ENCODE measurements around the gene GATA2. TPM values are rescaled to one million over a fixed set of nuclear protein-coding genes. Genes with fewer than 3 reads are reported as not detected.

GATA2 gene
- total RNA-seq, 1 donor: 0.72 TPM

DNA sequence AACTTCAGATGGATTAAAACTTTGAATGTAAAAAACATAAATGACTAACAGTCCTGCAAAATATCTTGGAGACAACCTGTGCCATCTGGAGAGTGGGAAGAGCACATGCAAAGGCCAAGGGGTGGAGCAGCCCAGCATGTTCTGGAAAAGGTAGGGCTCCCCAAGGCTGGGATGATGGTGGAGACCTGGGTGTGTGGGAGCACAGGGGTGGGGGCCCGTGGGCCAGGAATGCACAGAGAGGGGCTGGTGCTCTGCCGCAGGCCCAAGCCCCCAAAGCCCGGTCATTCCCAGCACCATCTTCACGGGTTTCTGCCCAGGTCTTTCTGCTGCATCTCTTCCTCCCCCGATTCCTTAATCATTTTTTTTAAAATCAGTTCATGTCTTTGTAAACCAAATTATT lies 9.7 kb upstream of the GATA2 start:
- no peak overlapping the region for H2AFZ ChIP-seq (ENCODE audit: low read length)
- no peak overlapping the region for H3K27ac ChIP-seq (ENCODE audit: low read depth, low read length)
- no peak overlapping the region for H3K4me2 ChIP-seq (ENCODE audit: insufficient read depth, low read length)
- no peaks in the 10 kb centered on the region for H4K20me1 ChIP-seq (ENCODE audit: insufficient read depth, low read length)
- no peaks in the 10 kb centered on the region for H3K36me3 ChIP-seq (ENCODE audit: insufficient read depth, low read length)
- no peaks in the 10 kb centered on the region for H3K4me1 ChIP-seq (ENCODE audit: insufficient read depth, low read length)
- no peaks in the 10 kb centered on the region for H3K9me3 ChIP-seq (ENCODE audit: low read depth, low read length)
- H3K79me2 ChIP-seq (ENCODE audit: insufficient read depth, low read length): no peaks in the 10 kb centered on the region
- TF ChIP-seq CTCF (IDR thresholded peaks at IDR 0.05; ENCODE audit: extremely low read depth, low read depth, low read length): no peak
- H3K4me3 ChIP-seq (ENCODE audit: insufficient read depth, low read length): no peak overlapping the region
- no peak for DNase-seq (ENCODE audit: insufficient read length, low spot score, missing footprints)
- peaks cover 19% of the 10 kb centered on the region for H3K27me3 ChIP-seq (ENCODE audit: insufficient read depth, low read length)

DNA sequence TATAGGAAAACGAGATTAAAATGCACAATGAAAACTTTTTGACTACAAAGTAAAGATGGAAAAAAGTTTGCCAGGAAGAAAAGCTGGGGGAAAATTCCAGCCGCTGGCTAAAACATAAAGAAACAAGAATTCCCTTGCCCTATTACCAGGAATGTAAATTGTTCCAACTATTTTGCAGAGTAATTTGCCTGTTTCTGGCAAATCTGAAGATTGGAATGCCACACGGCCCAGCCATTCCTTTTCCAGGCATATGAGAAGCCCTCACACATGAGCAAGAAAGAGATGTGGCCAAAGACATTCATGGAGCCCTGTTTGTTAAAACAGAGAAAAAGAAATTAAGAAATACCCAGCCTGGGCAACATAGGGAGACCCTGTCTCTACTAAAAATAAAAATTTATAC lies 8.4 kb upstream of the GATA2 start:
- no peak overlapping the region for H3K27ac ChIP-seq (ENCODE audit: low read depth, low read length)
- H3K79me2 ChIP-seq (ENCODE audit: insufficient read depth, low read length): no peaks in the 10 kb centered on the region
- no peaks in the 10 kb centered on the region for H4K20me1 ChIP-seq (ENCODE audit: insufficient read depth, low read length)
- peaks cover 6% of the 10 kb centered on the region for H3K4me1 ChIP-seq (ENCODE audit: insufficient read depth, low read length)
- no peak overlapping the region for H2AFZ ChIP-seq (ENCODE audit: low read length)
- no peak overlapping the region for H3K4me2 ChIP-seq (ENCODE audit: insufficient read depth, low read length)
- no peak for DNase-seq (ENCODE audit: insufficient read length, low spot score, missing footprints)
- H3K36me3 ChIP-seq (ENCODE audit: insufficient read depth, low read length): no peaks in the 10 kb centered on the region
- TF ChIP-seq CTCF (IDR thresholded peaks at IDR 0.05; ENCODE audit: extremely low read depth, low read depth, low read length): no peak
- H3K9me3 ChIP-seq (ENCODE audit: low read depth, low read length): no peaks in the 10 kb centered on the region
- H3K27me3 ChIP-seq (ENCODE audit: insufficient read depth, low read length): peaks cover 23% of the 10 kb centered on the region
- no peak overlapping the region for H3K4me3 ChIP-seq (ENCODE audit: insufficient read depth, low read length)

- H3K4me1 ChIP-seq (ENCODE audit: insufficient read depth, low read length): peaks cover 6% of the 10 kb centered on the region
- no peak overlapping the region for H2AFZ ChIP-seq (ENCODE audit: low read length)
- no peak for TF ChIP-seq CTCF (IDR thresholded peaks at IDR 0.05; ENCODE audit: extremely low read depth, low read depth, low read length)
- no peaks in the 10 kb centered on the region for H3K36me3 ChIP-seq (ENCODE audit: insufficient read depth, low read length)
- no peaks in the 10 kb centered on the region for H3K9me3 ChIP-seq (ENCODE audit: low read depth, low read length)
- H3K4me2 ChIP-seq (ENCODE audit: insufficient read depth, low read length): no peak overlapping the region
- no peak overlapping the region for H3K4me3 ChIP-seq (ENCODE audit: insufficient read depth, low read length)
- no peak overlapping the region for H3K27ac ChIP-seq (ENCODE audit: low read depth, low read length)
- H4K20me1 ChIP-seq (ENCODE audit: insufficient read depth, low read length): no peaks in the 10 kb centered on the region
- H3K79me2 ChIP-seq (ENCODE audit: insufficient read depth, low read length): no peaks in the 10 kb centered on the region
- DNase-seq (ENCODE audit: insufficient read length, low spot score, missing footprints): no peak
- H3K27me3 ChIP-seq (ENCODE audit: insufficient read depth, low read length): peaks cover 26% of the 10 kb centered on the region
Observed at GRCh38 chr3:128500556-128500955, 7.6 kb upstream of the GATA2 start.

- Histone ChIP-seq H3K27me3 (ENCODE audit: insufficient read depth, low read length) (peaks cover 28% of the 10 kb centered on the region), H3K36me3 (ENCODE audit: insufficient read depth, low read length) (no peaks in the 10 kb centered on the region), H3K4me2 (ENCODE audit: insufficient read depth, low read length) (no peak overlapping the region), H3K27ac (ENCODE audit: low read depth, low read length) (no peak overlapping the region), H3K4me3 (ENCODE audit: insufficient read depth, low read length) (no peak overlapping the region), H4K20me1 (ENCODE audit: insufficient read depth, low read length) (no peaks in the 10 kb centered on the region), H3K79me2 (ENCODE audit: insufficient read depth, low read length) (no peaks in the 10 kb centered on the region), H2AFZ (ENCODE audit: low read length) (no peak overlapping the region), H3K9me3 (ENCODE audit: low read depth, low read length) (no peaks in the 10 kb centered on the region), H3K4me1 (ENCODE audit: insufficient read depth, low read length) (peaks cover 6% of the 10 kb centered on the region)
- TF ChIP-seq CTCF (IDR thresholded peaks at IDR 0.05; ENCODE audit: extremely low read depth, low read depth, low read length): no peak
- DNase-seq (ENCODE audit: insufficient read length, low spot score, missing footprints): no peak
Observed at GRCh38 chr3:128499724-128500275, 6.8 kb upstream of the GATA2 start.

Measured in osteoblast (primary cell).